Embryonic facial prominence (tissue), 1 donor: ENCODE data around the gene CEP350.

ENCODE experiments used
- DNase-seq: peaks from one replicate; pipeline ENCODE4 v3.0.0-alpha.2; 2016; ENCODE audit errors: extremely low spot score

CEP350 gene

GRCh38 chr1:180157108-180157507, 202.5 kb downstream of the CEP350 start:
- DNase-seq: no peak

GRCh38 chr1:180157576-180158057, 203.0 kb downstream of the CEP350 start:
- DNase-seq: no peak

DNA sequence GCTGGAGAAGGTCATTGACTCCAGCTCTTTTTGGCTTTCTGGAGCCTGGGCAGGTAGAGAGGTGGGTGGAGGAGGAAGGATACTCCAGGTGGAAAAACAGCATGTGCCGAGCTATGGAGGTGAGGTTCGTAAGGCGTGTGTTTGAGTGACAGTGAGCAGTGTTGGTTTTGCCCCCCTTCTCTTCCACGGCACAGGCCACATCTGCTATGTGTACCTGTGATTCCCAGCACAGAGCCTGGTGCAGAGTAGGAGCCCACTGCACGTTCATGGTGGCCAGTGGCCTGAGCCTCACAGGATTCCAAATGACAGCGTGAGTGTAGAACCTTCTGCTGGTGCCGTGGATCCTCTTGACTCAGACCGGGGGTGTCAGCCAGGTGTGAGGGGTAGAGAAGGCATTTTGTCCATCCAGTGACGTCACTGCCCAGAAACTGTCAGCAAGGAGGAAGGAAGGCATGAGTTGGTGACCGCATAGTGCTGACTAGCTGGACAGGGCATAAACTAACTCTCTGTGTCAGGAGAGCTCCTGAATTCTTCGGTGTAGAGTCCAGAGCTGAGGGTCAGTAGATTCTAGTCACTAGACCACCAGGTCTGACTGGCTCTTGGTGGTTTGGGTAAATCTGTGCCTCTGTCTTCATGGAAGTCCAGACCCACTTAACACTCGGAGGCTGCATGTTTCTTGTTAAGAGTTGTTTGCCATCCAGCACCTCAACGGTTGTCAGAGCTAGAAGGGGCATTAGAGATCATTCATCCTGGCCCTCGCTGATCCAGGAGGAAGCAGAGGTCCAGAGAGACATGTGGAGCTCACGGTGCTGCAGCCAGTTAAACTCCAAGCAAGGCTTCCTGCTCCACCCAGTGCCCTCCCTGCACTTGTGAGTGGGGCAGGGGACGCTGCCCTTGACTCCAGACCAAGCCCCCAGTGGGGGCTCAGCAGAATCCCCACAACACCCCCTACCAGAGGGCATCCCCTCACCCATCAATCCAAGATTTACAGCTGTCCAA, 203.8 kb downstream of the CEP350 start:
- DNase-seq: no peak

DNA sequence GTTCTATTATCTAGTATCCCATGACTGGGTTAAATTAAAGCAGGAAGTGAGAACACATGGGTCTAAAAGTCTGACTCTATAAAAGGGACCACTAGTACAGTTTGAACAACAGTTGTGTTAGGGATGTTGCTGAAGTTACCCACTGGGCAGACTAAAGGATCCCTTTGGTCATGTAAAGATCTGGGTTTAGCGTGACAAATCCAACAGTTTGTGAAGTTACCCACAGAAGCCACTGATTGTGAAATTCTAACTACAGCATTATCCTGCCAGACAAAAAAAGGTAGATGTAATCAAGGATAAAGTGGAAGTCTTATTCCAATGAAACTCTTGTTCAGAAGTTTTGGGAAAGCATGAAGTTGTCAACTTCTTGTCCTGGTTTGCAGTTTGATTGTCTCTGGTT, 205.7 kb downstream of the CEP350 start:
- DNase-seq: no peak

GRCh38 chr1:180163041-180163440, 208.4 kb downstream of the CEP350 start:
- no peak for DNase-seq
